Brain microvascular endothelial cell (primary cell): ENCODE results near the gene SH3GL3.

Source experiments
- DNase-seq: peaks from one replicate; pipeline ENCODE4 v3.0.0-alpha.2; 2020
- H3K27ac ChIP-seq: fragments of 250-450 bp; sonication (Bioruptor Pico); 2 replicates; pipeline ENCODE4 v1.5.1; 2020; ENCODE audit warnings: mild to moderate bottlenecking, moderate library complexity
- H3K27me3 ChIP-seq: fragments of 250-450 bp; sonication (Bioruptor Pico); replicated peaks from 2 replicates; pipeline ENCODE4 v1.5.1; 2020; ENCODE audit warnings: mild to moderate bottlenecking
- H3K36me3 ChIP-seq: fragments of 250-450 bp; sonication (Bioruptor Pico); replicated peaks from 2 replicates; pipeline ENCODE4 v1.5.1; 2020; ENCODE audit warnings: mild to moderate bottlenecking
- H3K4me3 ChIP-seq: 2 replicates; pipeline ENCODE4 v1.5.1; 2011; ENCODE audit warnings: low read depth, mild to moderate bottlenecking, control low read depth, low read length, moderate library complexity
- in situ Hi-C: cut with HindIII; loops from 2 replicates; pipeline ENCODE4 v1.10.0; 2017; ENCODE audit warnings: low sequenced_read_pairs, low pct_ligation_motif_present
- TF ChIP-seq, protein P1 (sequence below): IDR thresholded peaks from 2 replicates; pipeline ENCODE4 v1.5.1; 2011; ENCODE audit warnings: low read depth, mild to moderate bottlenecking, moderate library complexity, low read length, control low read depth, inconsistent platforms; ENCODE audit errors: missing control alignments

SH3GL3 gene

DNA sequence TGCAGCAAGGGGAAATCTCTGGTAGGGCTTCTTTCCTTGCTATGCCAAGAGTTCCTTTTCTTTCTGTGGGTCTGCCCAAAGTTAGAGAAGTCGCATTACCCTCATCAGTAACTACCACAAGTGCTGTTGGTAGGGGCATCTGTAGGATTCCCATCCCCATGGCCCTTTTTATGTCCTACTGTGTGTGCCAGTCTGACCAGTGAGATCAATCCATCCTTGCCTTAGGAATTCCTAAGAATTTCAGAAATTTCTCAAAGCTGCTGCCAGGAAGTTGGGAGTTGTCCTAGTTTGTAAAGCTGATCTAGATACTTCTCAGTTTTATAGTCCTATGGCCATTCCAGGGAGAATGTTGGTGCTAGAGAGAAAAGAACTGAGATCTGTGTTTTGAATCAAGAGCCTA is 36.5 kb downstream of the SH3GL3 start:
- in situ Hi-C loops, result no loop called here

DNA sequence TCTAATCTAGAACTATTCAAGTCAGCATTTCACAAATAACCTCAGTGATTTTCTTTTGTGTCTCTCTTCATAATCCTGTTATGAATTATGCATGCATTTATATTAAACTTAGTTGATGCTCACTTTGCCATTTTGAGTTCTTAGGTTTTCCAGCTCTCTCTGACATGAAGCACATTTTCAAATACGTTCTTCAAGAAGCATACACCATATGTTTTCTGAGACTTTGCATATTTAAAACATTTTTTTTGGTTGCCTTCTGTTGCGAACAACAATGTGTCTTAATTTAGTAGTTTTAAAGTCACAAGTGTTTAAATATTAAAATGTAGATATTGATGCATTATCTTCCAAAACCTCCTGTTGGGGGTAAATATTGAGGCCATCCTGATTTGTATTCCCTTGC is 37.5 kb downstream of the SH3GL3 start:
- Histone ChIP-seq H3K27ac (no peak overlapping the region), H3K4me3 (no peak overlapping the region), H3K36me3 (no peaks in the 10 kb centered on the region), H3K27me3 (no peaks in the 10 kb centered on the region)
- TF ChIP-seq, protein P1, sequence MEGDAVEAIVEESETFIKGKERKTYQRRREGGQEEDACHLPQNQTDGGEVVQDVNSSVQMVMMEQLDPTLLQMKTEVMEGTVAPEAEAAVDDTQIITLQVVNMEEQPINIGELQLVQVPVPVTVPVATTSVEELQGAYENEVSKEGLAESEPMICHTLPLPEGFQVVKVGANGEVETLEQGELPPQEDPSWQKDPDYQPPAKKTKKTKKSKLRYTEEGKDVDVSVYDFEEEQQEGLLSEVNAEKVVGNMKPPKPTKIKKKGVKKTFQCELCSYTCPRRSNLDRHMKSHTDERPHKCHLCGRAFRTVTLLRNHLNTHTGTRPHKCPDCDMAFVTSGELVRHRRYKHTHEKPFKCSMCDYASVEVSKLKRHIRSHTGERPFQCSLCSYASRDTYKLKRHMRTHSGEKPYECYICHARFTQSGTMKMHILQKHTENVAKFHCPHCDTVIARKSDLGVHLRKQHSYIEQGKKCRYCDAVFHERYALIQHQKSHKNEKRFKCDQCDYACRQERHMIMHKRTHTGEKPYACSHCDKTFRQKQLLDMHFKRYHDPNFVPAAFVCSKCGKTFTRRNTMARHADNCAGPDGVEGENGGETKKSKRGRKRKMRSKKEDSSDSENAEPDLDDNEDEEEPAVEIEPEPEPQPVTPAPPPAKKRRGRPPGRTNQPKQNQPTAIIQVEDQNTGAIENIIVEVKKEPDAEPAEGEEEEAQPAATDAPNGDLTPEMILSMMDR, result no peak
- in situ Hi-C loops, result no loop called here
- DNase-seq, result no peak

More for the DNA sequence above, 36.5 kb downstream of the SH3GL3 start:
- Histone ChIP-seq H3K27me3 (no peaks in the 10 kb centered on the region), H3K36me3 (no peaks in the 10 kb centered on the region), H3K27ac (no peak overlapping the region), H3K4me3 (no peak overlapping the region)
- DNase-seq, result no peak
- TF ChIP-seq, protein P1, result no peak

DNA sequence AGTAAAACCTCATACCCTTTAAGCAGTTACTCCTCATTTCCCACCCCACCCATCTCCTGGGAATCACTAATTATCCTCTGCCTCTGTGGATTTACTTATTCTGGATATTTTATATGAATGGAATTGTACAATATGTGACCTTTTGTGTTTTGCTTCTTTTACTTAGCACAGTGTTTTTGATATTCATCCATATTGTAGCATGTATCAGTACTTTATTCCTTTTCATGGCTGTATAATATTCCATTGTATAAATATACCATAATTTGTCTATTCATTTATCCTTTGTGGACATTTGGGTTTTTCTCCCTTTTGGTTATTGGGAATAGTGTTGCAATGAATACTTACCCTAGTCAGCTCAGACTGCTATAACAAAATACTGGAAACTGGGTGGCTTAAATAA is 39.2 kb downstream of the SH3GL3 start:
- in situ Hi-C loops, result no loop called here
- no peak overlapping the region for H3K27ac ChIP-seq
- TF ChIP-seq, protein P1, result no peak
- no peak for DNase-seq
- H3K27me3 ChIP-seq, result no peaks in the 10 kb centered on the region
- no peak overlapping the region for H3K4me3 ChIP-seq
- H3K36me3 ChIP-seq, result no peaks in the 10 kb centered on the region

DNA sequence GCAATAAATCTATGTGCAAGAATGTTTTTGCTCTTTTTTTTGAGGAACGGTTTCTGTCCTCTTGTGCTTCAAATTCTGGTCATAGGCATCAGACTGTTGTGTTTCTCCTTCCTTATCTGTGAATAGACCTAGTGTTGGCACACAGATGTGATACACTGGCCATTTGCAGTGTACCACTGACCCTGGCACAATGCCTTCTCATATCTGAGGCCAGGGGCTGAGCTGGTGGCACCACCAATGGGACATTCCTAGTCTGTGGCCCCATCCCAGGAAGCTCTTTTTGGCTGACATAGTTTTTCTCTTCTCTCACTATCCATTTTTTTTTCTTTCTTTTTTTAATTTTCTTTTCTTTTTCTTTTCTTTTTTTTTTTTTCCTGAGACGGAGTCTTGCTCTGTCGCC is 40.4 kb downstream of the SH3GL3 start:
- TF ChIP-seq, protein P1, result no peak
- no peaks in the 10 kb centered on the region for H3K36me3 ChIP-seq

DNA sequence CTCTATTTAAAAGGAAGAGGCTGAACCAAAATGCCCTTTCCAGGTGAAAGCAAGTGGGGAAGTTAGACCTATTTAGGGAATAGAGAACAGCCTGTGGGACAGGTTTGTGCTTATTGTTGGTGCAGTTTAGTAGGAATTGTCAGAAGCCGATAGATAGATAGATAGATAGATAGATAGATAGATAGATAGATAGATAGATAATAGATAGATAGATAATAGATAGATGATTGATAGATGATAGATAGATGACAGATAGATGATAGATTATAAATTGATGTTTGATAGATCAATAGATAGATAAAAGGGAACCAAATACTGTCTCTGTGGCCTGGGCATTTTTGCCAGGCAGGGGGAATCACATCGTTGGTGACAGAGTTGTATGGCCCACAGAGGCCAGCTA is 42.5 kb downstream of the SH3GL3 start:
- H3K27me3 ChIP-seq, result no peaks in the 10 kb centered on the region
- DNase-seq, result no peak
- H3K36me3 ChIP-seq, result no peaks in the 10 kb centered on the region
- in situ Hi-C loops, result no loop called here
- TF ChIP-seq, protein P1, result no peak
- no peak overlapping the region for H3K27ac ChIP-seq
- H3K4me3 ChIP-seq, result no peak overlapping the region

More for the DNA sequence above, 40.4 kb downstream of the SH3GL3 start:
- in situ Hi-C loops, result no loop called here
- H3K4me3 ChIP-seq, result no peak overlapping the region
- H3K27me3 ChIP-seq, result no peaks in the 10 kb centered on the region
- no peak for DNase-seq
- no peak overlapping the region for H3K27ac ChIP-seq

DNA sequence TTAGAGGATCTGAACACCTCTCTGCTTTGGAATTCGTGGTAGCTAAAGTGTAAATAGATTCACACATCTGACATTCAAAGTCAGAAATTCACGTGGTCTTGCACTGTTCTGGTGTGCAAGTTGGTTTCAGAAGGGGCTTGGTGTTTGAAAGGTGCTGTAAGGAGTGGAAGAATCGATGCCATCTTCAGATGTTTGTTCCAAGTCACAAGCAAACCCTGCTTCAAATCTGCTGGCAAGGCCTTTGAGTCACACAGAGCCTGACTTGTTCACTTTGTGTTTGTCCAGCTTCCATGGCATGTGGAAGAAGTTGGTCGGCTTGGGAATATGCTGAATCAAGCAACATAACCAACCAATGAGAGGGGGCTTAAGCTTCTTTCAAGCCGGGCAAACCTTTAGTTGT is 44.3 kb downstream of the SH3GL3 start:
- Histone ChIP-seq H3K36me3 (no peaks in the 10 kb centered on the region), H3K27ac (no peak overlapping the region), H3K27me3 (no peaks in the 10 kb centered on the region), H3K4me3 (no peak overlapping the region)
- no peak for DNase-seq
- in situ Hi-C loops, result no loop called here
- TF ChIP-seq, protein P1, result no peak
